ENCODE results near the gene SHD.

DNA sequence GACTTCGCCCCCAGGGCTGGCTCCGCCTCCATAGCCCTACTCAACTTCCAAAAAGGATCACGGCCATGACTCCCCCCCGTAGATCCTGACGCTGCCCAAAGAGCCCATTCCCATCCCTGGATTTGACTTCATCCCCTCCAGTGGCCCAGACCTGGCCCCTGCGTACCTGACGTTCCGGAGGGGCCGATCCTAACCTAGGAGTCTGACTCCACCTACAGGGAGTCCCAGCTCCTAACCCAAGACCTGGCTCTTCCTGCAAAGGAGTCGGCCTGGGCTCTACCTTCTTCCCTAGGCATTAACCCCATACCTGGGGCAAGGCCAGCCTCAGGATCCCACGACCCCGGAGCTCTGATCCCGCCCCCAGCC lies 48.8 kb downstream of the SHD start:
- TF ChIP-seq POLR2AphosphoS5 (IDR thresholded peaks at IDR 0.05), result no peak
- TF ChIP-seq, protein P1, sequence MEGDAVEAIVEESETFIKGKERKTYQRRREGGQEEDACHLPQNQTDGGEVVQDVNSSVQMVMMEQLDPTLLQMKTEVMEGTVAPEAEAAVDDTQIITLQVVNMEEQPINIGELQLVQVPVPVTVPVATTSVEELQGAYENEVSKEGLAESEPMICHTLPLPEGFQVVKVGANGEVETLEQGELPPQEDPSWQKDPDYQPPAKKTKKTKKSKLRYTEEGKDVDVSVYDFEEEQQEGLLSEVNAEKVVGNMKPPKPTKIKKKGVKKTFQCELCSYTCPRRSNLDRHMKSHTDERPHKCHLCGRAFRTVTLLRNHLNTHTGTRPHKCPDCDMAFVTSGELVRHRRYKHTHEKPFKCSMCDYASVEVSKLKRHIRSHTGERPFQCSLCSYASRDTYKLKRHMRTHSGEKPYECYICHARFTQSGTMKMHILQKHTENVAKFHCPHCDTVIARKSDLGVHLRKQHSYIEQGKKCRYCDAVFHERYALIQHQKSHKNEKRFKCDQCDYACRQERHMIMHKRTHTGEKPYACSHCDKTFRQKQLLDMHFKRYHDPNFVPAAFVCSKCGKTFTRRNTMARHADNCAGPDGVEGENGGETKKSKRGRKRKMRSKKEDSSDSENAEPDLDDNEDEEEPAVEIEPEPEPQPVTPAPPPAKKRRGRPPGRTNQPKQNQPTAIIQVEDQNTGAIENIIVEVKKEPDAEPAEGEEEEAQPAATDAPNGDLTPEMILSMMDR (IDR thresholded peaks at IDR 0.05), result no peak
